Transverse colon (tissue), 4 donors: ENCODE measurements around the gene APOD. TPM values are rescaled to one million over a fixed set of nuclear protein-coding genes. Genes with fewer than 3 reads are reported as not detected.
A peak's percentile ranks its signal among the peaks of the same experiment; 100 is the strongest.

Experiments used
- DNase-seq: peaks from one replicate; pipeline ENCODE4 v3.0.0-alpha.2; 2019
- H3K27ac ChIP-seq, 4 donors: fragments of 200-600 bp; sonication (generic); 2 replicates each; pipeline ENCODE4 v1.5.1; 2016 to 2018; ENCODE audit warnings: inconsistent platforms in 4 of 4
- H3K27me3 ChIP-seq: fragments of 200-600 bp; sonication (generic); 2 replicates; pipeline ENCODE4 v1.5.1; 2017; ENCODE audit warnings: inconsistent platforms
- H3K36me3 ChIP-seq, 4 donors: fragments of 200-600 bp; sonication (generic); 2 replicates each; pipeline ENCODE4 v1.5.1; 2017 to 2019; ENCODE audit warnings: inconsistent platforms in 4 of 4
- H3K4me1 ChIP-seq, 4 donors: fragments of 200-600 bp; sonication (generic); 2 replicates each; pipeline ENCODE4 v1.5.1; 2017 to 2020; ENCODE audit warnings: inconsistent platforms in 4 of 4
- H3K4me3 ChIP-seq, 4 donors: fragments of 200-600 bp; sonication (generic); 1 replicate in 1 of 4; 2 replicates in 3 of 4; pipeline versions ENCODE4 v1.5.1 to v1.6.1; 2017 to 2019; ENCODE audit warnings: inconsistent platforms in 4 of 4
- H3K9me3 ChIP-seq, 2 donors: fragments of 200-600 bp; sonication (generic); 2 replicates each; pipeline ENCODE4 v1.5.1; 2017 to 2019; ENCODE audit warnings: inconsistent platforms in 2 of 2
- CTCF ChIP-seq, 5 experiments: fragments of 200-600 bp in 3 of 5; fragments of 450-650 bp in 2 of 5; sonication (generic) in 3 of 5; IDR thresholded peaks; 1 replicate in 2 of 5; 2 replicates in 3 of 5; pipeline ENCODE4 v1.5.1; 2016 to 2017; ENCODE audit warnings: antibody characterized with exemption in 5 of 5, inconsistent platforms in 3 of 5, mild to moderate bottlenecking in 2 of 5, moderate library complexity in 1 of 5
- EP300 ChIP-seq: sonication (generic); formaldehyde crosslinking; IDR thresholded peaks from one replicate; pipeline ENCODE4 v1.6.1; 2017; ENCODE audit warnings: antibody characterized with exemption, low read depth
- POLR2A ChIP-seq: fragments of 450-650 bp; IDR thresholded peaks from one replicate; pipeline ENCODE4 v1.6.1; 2016; ENCODE audit warnings: antibody characterized with exemption, mild to moderate bottlenecking, moderate library complexity
- POLR2AphosphoS5 ChIP-seq, 3 donors: sonication (generic); formaldehyde crosslinking; IDR thresholded peaks; one replicate each; pipeline ENCODE4 v1.6.1; 2016; ENCODE audit warnings: antibody characterized with exemption in 3 of 3
- WGBS, 2 donors: methylation state at CpG; one replicate each; pipeline ENCODE4 v1.1.5; 2018; ENCODE audit warnings: low coverage in 1 of 2; 5-methylcytosine and 5-hydroxymethylcytosine counted together
- in situ Hi-C, 4 donors: fragments of 200-750 bp; cut with MboI; loops; one replicate each; pipeline versions ENCODE4 v1.15.0 to v1.15.1; 2017; ENCODE audit warnings: low sequenced_read_pairs in 3 of 4, low pct_ligation_motif_present in 1 of 4, low pct_unique_long_range_greater_than_20kb in 1 of 4
- intact Hi-C: fragments of 100-400 bp; cut with DNase I; formaldehyde crosslinking; loops from one replicate; pipeline ENCODE4 v1.15.1; 2023; ENCODE audit warnings: low total_unique reads
- small RNA-seq, 4 donors: library from RNA; depleted of rRNA; stranded (forward); fragments of <200 nt; gene quantifications; one replicate each; pipeline ENCODE3, GENCODE V24; 2016
- total RNA-seq, 4 donors: library from RNA; depleted of rRNA; stranded (reverse); fragments of >200 nt; gene quantifications; one replicate each; pipeline ENCODE4 v1.1.0, GENCODE V29; 2016

APOD gene
- total RNA-seq, 4 donors from 2014 or later = 3.4 to 118 (median 46.1) TPM

GRCh38 chr3:195524171-195524896, 59.4 kb downstream of the APOD start:
- peaks cover 0 to 28% (median 0%) of the 10 kb centered on the region in 4 donors for H3K36me3 ChIP-seq
- no peak for TF ChIP-seq EP300
- TF ChIP-seq CTCF (IDR thresholded peaks at IDR 0.05) = no peak
- no peak for TF ChIP-seq POLR2AphosphoS5 (IDR thresholded peaks at IDR 0.05)
- TF ChIP-seq POLR2A = no peak
- in situ Hi-C loops = loop anchor here in 3 of 4 donors (5.0 to 10.0 kb wide), 2 partner anchors 250 to 252 kb away; partner anchors contain the start of gene XXYLT1 (in 3 of the 3)
- H3K27ac ChIP-seq = no peak overlapping the region
- H3K4me3 ChIP-seq = no peak overlapping the region
- H3K4me1 ChIP-seq = no peaks in the 10 kb centered on the region
- H3K27me3 ChIP-seq = no peaks in the 10 kb centered on the region
- DNase-seq = no peak
- no peaks in the 10 kb centered on the region for H3K9me3 ChIP-seq
- WGBS, 2 donors = 84 to 96% methylated on average over 7 to 14 of the region's 14 CpGs
- intact Hi-C loops = no loop called here

GRCh38 chr3:195522254-195523023, 61.3 kb downstream of the APOD start:
- Histone ChIP-seq H3K27me3 (no peaks in the 10 kb centered on the region), H3K9me3 (no peaks in the 10 kb centered on the region), H3K4me3 (no peak overlapping the region), H3K36me3 (peaks cover 0 to 24% (median 0%) of the 10 kb centered on the region in 4 donors), H3K27ac (no peak overlapping the region), H3K4me1 (peaks cover 0 to 2% (median 0%) of the 10 kb centered on the region in 4 donors)
- DNase-seq = no peak
- no peak for TF ChIP-seq POLR2A
- peak; percentile 72 to 91 (median 75) for TF ChIP-seq CTCF (IDR thresholded peaks at IDR 0.05)
- whole genome bisulfite sequencing, 2 donors = 54 to 61% methylated on average over 6 of the region's 6 CpGs
- intact Hi-C loops = no loop called here
- in situ Hi-C loops = loop anchor here in 3 of 4 donors (5.0 to 10.0 kb wide), 2 partner anchors 248 to 250 kb away; partner anchors contain the start of gene XXYLT1 (in 3 of the 3)

Small RNAs within 50 kb of the gene (small RNA-seq; reads per million reads assigned to genes)
- 0 reads per million in 4 donors for gene RN7SL73P
- gene RNU6ATAC24P = 0 reads per million in 4 donors

Other genes starting within 250 kb of the APOD start
- gene ACAP2, start 140.9 kb downstream of the APOD start, total RNA-seq = 10 to 100 TPM; 17.3 to 97.5 (median 64.6) TPM
- 100 to 1,000 TPM in 1 of 4 donors, 10 to 100 TPM in 3; 50.7 to 143 (median 59.4) TPM for gene PPP1R2, start 40.6 kb downstream of the APOD start, total RNA-seq
- 100 to 1,000 TPM in 3 of 4 donors, 10 to 100 TPM in 1; 65.9 to 321 (median 131) TPM for gene MUC20, start 137.0 kb upstream of the APOD start, total RNA-seq
- 100 to 1,000 TPM; 111 to 354 (median 170) TPM for gene MUC4, start 228.0 kb upstream of the APOD start, total RNA-seq